ENCODE measurements around the gene SULT4A1. TPM values are rescaled to one million over a fixed set of nuclear protein-coding genes. Genes with fewer than 3 reads are reported as not detected.

Gene SULT4A1
- total RNA-seq, 1 experiment from 2014 or later, result 15.0 TPM

DNA sequence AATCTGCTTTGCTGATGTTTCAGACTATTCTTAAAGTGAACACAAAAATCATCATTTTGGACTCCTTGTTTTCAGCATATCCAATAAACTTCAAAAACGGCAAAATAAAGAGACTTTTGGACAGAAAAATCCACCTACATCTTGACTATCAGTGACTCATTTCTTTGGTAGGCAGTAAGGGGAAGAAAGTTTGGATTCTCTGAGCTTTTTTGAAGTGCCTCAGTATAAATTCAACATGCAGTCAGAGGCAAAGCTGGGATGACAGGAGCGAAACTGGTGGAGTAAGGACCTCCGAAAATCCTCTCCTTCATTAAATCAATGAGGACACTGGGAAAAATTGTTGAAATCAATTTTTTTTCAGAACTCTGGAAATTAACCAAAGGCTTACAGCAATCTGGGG, 79.9 kb downstream of the SULT4A1 start:
- H4K91ac ChIP-seq (ENCODE audit: insufficient read length, low read depth, low read length), result no peak overlapping the region
- Mint-ChIP-seq H3K36me3 (ENCODE audit: insufficient read depth in 1 of 3, low read depth in 3 of 3) (no peaks in the 10 kb centered on the region), H3K27ac (no peak overlapping the region), H3K4me3 (no peak overlapping the region), H3K9me3 (no peaks in the 10 kb centered on the region), H3K4me1 (no peaks in the 10 kb centered on the region), H3K27me3 (ENCODE audit: low read depth) (peaks cover 8% of the 10 kb centered on the region)
- H3K23me2 ChIP-seq (ENCODE audit: insufficient read length, low read depth, low read length, poor library complexity, severe bottlenecking), result no peaks in the 10 kb centered on the region
- no peaks in the 10 kb centered on the region for H3K79me2 ChIP-seq (ENCODE audit: insufficient read depth, low read length)
- no peak overlapping the region for H3K4me2 ChIP-seq (ENCODE audit: insufficient read depth, insufficient read length, low read length)
- no peak overlapping the region for H3K27ac ChIP-seq (ENCODE audit: insufficient read length, low read depth, low read length)
- no peak overlapping the region for H3K23ac ChIP-seq (ENCODE audit: insufficient read length, low read depth, low read length)
- H2AK5ac ChIP-seq (ENCODE audit: insufficient read length, low read length), result no peak overlapping the region
- no peak overlapping the region for H3K56ac ChIP-seq (ENCODE audit: insufficient read length, low read depth, low read length)
- no peaks in the 10 kb centered on the region for H3K9me3 ChIP-seq (ENCODE audit: control insufficient read depth, low read depth, low read length)
- H3K4ac ChIP-seq (ENCODE audit: low read depth, low read length), result no peak overlapping the region
- no peak overlapping the region for H2BK15ac ChIP-seq (ENCODE audit: low read depth, low read length)
- no peak overlapping the region for H3K9ac ChIP-seq (ENCODE audit: extremely low read depth, insufficient read length, low read length)
- H4K5ac ChIP-seq (ENCODE audit: insufficient read length, low read depth, low read length), result no peak overlapping the region
- H4K8ac ChIP-seq (replicated peaks; ENCODE audit: insufficient read length, low read depth, low read length), result no peak overlapping the region
- WGBS (ENCODE audit: extremely low coverage, insufficient read length, low lambda C conversion rate), result no CpG with 5 or more reads among the region's 3 CpGs
- no peaks in the 10 kb centered on the region for H3K27me3 ChIP-seq (ENCODE audit: insufficient read depth, low read length)
- no peak overlapping the region for H3K18ac ChIP-seq (ENCODE audit: insufficient read length, low read depth, low read length)
- no peak for DNase-seq
- no peaks in the 10 kb centered on the region for H3K79me1 ChIP-seq (ENCODE audit: insufficient read depth, low read depth, low read length, poor library complexity, severe bottlenecking)
- H3K14ac ChIP-seq (ENCODE audit: insufficient read depth, low read length), result no peak overlapping the region
- no peaks in the 10 kb centered on the region for H4K20me1 ChIP-seq (ENCODE audit: control insufficient read depth, insufficient read depth, insufficient read length)
- H3K4me1 ChIP-seq (ENCODE audit: insufficient read depth, low read length), result no peaks in the 10 kb centered on the region
- TF ChIP-seq, protein P1, sequence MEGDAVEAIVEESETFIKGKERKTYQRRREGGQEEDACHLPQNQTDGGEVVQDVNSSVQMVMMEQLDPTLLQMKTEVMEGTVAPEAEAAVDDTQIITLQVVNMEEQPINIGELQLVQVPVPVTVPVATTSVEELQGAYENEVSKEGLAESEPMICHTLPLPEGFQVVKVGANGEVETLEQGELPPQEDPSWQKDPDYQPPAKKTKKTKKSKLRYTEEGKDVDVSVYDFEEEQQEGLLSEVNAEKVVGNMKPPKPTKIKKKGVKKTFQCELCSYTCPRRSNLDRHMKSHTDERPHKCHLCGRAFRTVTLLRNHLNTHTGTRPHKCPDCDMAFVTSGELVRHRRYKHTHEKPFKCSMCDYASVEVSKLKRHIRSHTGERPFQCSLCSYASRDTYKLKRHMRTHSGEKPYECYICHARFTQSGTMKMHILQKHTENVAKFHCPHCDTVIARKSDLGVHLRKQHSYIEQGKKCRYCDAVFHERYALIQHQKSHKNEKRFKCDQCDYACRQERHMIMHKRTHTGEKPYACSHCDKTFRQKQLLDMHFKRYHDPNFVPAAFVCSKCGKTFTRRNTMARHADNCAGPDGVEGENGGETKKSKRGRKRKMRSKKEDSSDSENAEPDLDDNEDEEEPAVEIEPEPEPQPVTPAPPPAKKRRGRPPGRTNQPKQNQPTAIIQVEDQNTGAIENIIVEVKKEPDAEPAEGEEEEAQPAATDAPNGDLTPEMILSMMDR (conservative IDR thresholded peaks at IDR 0.05), result no peak
- no peak overlapping the region for H2AFZ ChIP-seq (ENCODE audit: low read length)
- H2BK120ac ChIP-seq (ENCODE audit: low read depth, low read length, poor library complexity, severe bottlenecking), result no peak overlapping the region
- no peak overlapping the region for H2BK20ac ChIP-seq (ENCODE audit: low read depth, low read length, poor library complexity, severe bottlenecking)
- H2BK12ac ChIP-seq (ENCODE audit: insufficient read length, low read depth, low read length), result no peak overlapping the region
- no peak overlapping the region for H2BK5ac ChIP-seq (ENCODE audit: insufficient read length, low read length)
- no peak overlapping the region for H3T11ph ChIP-seq (ENCODE audit: low read length)

All from H9 (cell line).